HepG2 (cell line): ENCODE results near the gene CCDC142. TPM values are rescaled to one million over a fixed set of nuclear protein-coding genes. Genes with fewer than 3 reads are reported as not detected.

ENCODE experiments used
- ARHGAP35 ChIP-seq: sonication (generic); formaldehyde crosslinking; IDR thresholded peaks from 2 replicates; pipeline ENCODE4 v1.9.0; 2022; ENCODE audit warnings: mild to moderate bottlenecking, inconsistent platforms, moderate library complexity, missing genetic modification reagents, borderline replicate concordance
- DDIT3 ChIP-seq: sonication (generic); formaldehyde crosslinking; IDR thresholded peaks from 2 replicates; pipeline ENCODE4 v1.4.0; 2020; ENCODE audit warnings: mild to moderate bottlenecking, missing genetic modification reagents
- GMEB2 ChIP-seq: IDR thresholded peaks from 2 replicates; pipeline ENCODE4 v1.6.1; 2016; ENCODE audit warnings: missing biosample characterization, missing genetic modification reagents, low read depth
- NFIC ChIP-seq: IDR thresholded peaks from 2 replicates; pipeline ENCODE4 v1.6.1; 2012; ENCODE audit warnings: mild to moderate bottlenecking, low read length, inconsistent platforms
- NFYC ChIP-seq: IDR thresholded peaks from 2 replicates; pipeline ENCODE4 v1.6.1; 2016; ENCODE audit warnings: missing genetic modification reagents, missing compliant biosample characterization
- SP2 ChIP-seq: sonication (generic); formaldehyde crosslinking; IDR thresholded peaks from 2 replicates; pipeline ENCODE4 v1.5.1; 2020; ENCODE audit warnings: mild to moderate bottlenecking, missing genetic modification reagents
- SRF ChIP-seq: IDR thresholded peaks from 2 replicates; pipeline ENCODE4 v1.6.1; 2011; ENCODE audit warnings: mild to moderate bottlenecking, low read depth, low read length, moderate library complexity
- ZBTB14 ChIP-seq: sonication (generic); formaldehyde crosslinking; IDR thresholded peaks from 2 replicates; pipeline ENCODE4 v1.4.0; 2020; ENCODE audit warnings: missing genetic modification reagents
- ZMAT5 ChIP-seq: sonication (generic); formaldehyde crosslinking; IDR thresholded peaks from 2 replicates; pipeline ENCODE4 v1.5.0; 2020; ENCODE audit warnings: mild to moderate bottlenecking, low read depth, missing genetic modification reagents, borderline replicate concordance
- ZNF142 ChIP-seq: sonication (generic); formaldehyde crosslinking; IDR thresholded peaks from 2 replicates; pipeline ENCODE4 v1.4.0; 2020; ENCODE audit warnings: missing genetic modification reagents
- ZNF646 ChIP-seq: sonication (generic); formaldehyde crosslinking; IDR thresholded peaks from 2 replicates; pipeline ENCODE4 v1.9.0; 2021; ENCODE audit warnings: mild to moderate bottlenecking, missing genetic modification reagents
- polyA plus RNA-seq, 8 experiments: library from polyadenylated mRNA; depleted of rRNA in 3 of 8; stranded (reverse) in 7 of 8; unstranded in 1 of 8; fragments of >200 nt; fragmentation: Illumina TruSeq in 4 of 8; extraction: Trizol in 4 of 8; gene quantifications; 2 replicates each; pipeline versions ENCODE4 v1.2.1 to v1.2.3, GENCODE V29; 2011 to 2016; ENCODE audit warnings: low read depth in 4 of 8, missing spikeins in 1 of 8, mixed read lengths in 1 of 8; ENCODE audit not compliant: insufficient read depth in 1 of 8
- total RNA-seq, 5 experiments: library from RNA; depleted of rRNA; stranded (reverse); fragments of >200 nt; fragmentation: Illumina TruSeq; extraction: Trizol; gene quantifications; 2 replicates each; pipeline ENCODE4 v1.2.3, GENCODE V29; 2016; ENCODE audit warnings: low read depth in 1 of 5

CCDC142 gene
- total and polyA plus RNA-seq, 2 of the 13 experiments (the other 11 are each of a cell fraction or from before 2014, with no cell fraction given) = 14.7 to 30.4 TPM

- TF ChIP-seq GMEB2 (CRISPR knock-in tag) = peak; percentile 76; the same call in 1 of the 2 replicates
- TF ChIP-seq ZBTB14 (CRISPR knock-in tag) = 0 out of 2 replicates have a peak, but pooled peaks have one; percentile 55
- TF ChIP-seq ZNF142 (CRISPR knock-in tag) = peak; percentile 85
- no peak for TF ChIP-seq NFIC
- peak; percentile 53 for TF ChIP-seq NFYC (CRISPR knock-in tag)
- TF ChIP-seq SRF = 0 out of 2 replicates have a peak, but pooled peaks have one; percentile 19
- TF ChIP-seq DDIT3 (CRISPR knock-in tag) = no peak
- no peak for TF ChIP-seq ZNF646 (CRISPR knock-in tag)
- TF ChIP-seq SP2 = peak; percentile 67; the same call in 1 of the 2 replicates
- no peak for TF ChIP-seq ZMAT5 (CRISPR knock-in tag)
- TF ChIP-seq ARHGAP35 (CRISPR knock-in tag) = no peak; the same call in 1 of the 2 replicates
Measured at GRCh38 chr2:74529357-74530238, 46.8 kb upstream of the CCDC142 start, which contains the start of the genes AUP1 and HTRA2 (continued).
